GM20000 (cell line): ENCODE measurements around the gene CDH13.

ENCODE experiments used
- DNase-seq: peaks from one replicate; pipeline ENCODE4 v3.0.0; 2012; ENCODE audit warnings: low spot score
- TF ChIP-seq, protein P1 (sequence below): IDR thresholded peaks from 2 replicates; pipeline ENCODE4 v1.5.1; 2012; ENCODE audit warnings: mild to moderate bottlenecking, control low read depth; ENCODE audit errors: extremely low read depth, missing control alignments

CDH13 gene

DNA sequence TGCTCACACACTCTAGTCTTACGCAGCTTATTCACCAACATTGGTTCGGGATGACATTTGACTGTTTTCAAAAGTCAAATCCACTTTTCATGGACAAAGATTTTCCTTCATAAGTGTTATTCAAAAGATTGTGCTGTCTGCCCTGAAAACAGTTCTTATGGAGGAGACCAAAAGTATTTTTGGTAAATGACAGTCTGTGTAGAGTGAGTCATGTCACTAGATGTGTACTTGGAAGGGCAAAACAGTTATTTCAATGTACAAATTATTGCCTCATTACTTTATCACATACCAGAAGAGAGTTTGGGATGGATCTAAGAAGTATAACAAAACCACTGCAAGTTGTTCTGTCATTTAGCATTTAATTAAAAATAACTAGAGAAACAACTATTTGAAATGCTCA, 265.6 kb downstream of the CDH13 start:
- no peak for DNase-seq
- TF ChIP-seq, protein P1, sequence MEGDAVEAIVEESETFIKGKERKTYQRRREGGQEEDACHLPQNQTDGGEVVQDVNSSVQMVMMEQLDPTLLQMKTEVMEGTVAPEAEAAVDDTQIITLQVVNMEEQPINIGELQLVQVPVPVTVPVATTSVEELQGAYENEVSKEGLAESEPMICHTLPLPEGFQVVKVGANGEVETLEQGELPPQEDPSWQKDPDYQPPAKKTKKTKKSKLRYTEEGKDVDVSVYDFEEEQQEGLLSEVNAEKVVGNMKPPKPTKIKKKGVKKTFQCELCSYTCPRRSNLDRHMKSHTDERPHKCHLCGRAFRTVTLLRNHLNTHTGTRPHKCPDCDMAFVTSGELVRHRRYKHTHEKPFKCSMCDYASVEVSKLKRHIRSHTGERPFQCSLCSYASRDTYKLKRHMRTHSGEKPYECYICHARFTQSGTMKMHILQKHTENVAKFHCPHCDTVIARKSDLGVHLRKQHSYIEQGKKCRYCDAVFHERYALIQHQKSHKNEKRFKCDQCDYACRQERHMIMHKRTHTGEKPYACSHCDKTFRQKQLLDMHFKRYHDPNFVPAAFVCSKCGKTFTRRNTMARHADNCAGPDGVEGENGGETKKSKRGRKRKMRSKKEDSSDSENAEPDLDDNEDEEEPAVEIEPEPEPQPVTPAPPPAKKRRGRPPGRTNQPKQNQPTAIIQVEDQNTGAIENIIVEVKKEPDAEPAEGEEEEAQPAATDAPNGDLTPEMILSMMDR = no peak

GRCh38 chr16:82895843-82896242, 269.1 kb downstream of the CDH13 start:
- no peak for DNase-seq
- TF ChIP-seq, protein P1 = no peak

DNA sequence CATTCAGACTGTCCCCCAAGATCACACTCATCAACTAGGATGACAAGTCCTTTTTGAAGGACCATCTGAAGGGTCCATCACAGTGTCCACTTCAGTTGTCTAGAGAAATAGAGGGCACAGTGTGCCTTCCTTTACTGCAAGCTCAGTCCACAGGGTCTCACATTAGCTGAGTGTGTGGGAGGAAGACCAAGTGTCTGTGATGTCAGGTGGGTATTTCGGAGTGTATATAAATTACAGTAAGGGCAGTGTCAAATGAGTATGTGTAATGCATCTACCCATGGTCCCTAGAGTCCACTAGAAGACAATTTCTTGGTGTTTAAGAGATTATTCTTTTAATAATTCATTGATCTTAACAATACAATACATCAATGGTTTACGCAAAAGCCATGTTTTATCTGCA, 272.2 kb downstream of the CDH13 start:
- DNase-seq = no peak
- TF ChIP-seq, protein P1 = no peak

- DNase-seq = no peak
- TF ChIP-seq, protein P1 = no peak
These were observed 273.1 kb downstream of the CDH13 start for GRCh38 chr16:82899731-82900450.

DNA sequence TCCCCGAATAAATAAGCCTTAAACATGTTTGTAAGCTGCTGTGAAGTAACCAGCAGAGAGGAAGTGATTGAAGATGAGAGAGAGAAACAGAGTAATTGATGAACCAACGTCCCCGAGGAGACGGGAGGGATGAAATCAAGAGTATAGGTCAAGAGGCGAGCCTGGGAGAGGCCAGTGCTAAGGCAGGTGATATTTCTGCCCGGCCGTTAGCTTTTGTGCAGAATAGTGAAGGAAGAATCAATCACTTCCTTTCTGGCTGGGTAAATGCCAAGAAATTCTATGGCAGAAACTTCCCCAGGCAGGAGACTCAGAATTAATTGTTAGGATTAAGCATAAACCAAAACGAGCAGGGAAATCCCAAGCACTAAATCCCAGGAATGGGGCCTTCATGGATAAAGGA, 273.8 kb downstream of the CDH13 start:
- no peak for DNase-seq
- TF ChIP-seq, protein P1 = no peak

GRCh38 chr16:82911925-82912324, 285.2 kb downstream of the CDH13 start:
- TF ChIP-seq, protein P1 = no peak

GRCh38 chr16:82915139-82915824, 288.5 kb downstream of the CDH13 start:
- TF ChIP-seq, protein P1 = no peak
- no peak for DNase-seq

More at GRCh38 chr16:82911925-82912324, 285.2 kb downstream of the CDH13 start:
- no peak for DNase-seq
